GM12878 (cell line): ENCODE measurements around the gene TEX264. TPM values are rescaled to one million over a fixed set of nuclear protein-coding genes. Genes with fewer than 3 reads are reported as not detected.

Source experiments
- ATAC-seq: fragments of 200-7000 bp; cut with Tn5 transposase; 3 replicates; pipeline ENCODE4 v1.9.1; 2020; ENCODE audit warnings: mild to moderate bottlenecking, moderate library complexity
- BruUV-seq: library from RNA; stranded (reverse); fragments of 400-500 nt; replicated peaks from 2 replicates; lab custom pipeline; 2021; lab: Mats Ljungman, UMichigan
- CTCF ChIA-PET: fragments of 300-600 bp; sonication (Branson Sonifier 250); formaldehyde crosslinking; extraction: SDS; loops from one replicate; lab custom pipeline; 2021; ENCODE audit warnings: inconsistent platforms; lab: Yijun Ruan, JAX
- POLR2A ChIA-PET: fragments of 350-600 bp; formaldehyde crosslinking; extraction: SDS; loops from one replicate; lab custom pipeline; 2021; ENCODE audit warnings: inconsistent platforms; lab: Charles Lee
- RAD21 ChIA-PET: fragments of 300-600 bp; sonication (Branson Sonifier 250); formaldehyde crosslinking; loops from one replicate; lab custom pipeline; 2023; ENCODE audit warnings: antibody characterized with exemption; ENCODE audit not compliant: unreplicated experiment; lab: Charles Lee
- SMC1A ChIA-PET: fragments of 300-600 bp; sonication (Branson Sonifier 250); formaldehyde crosslinking; loops from one replicate; lab custom pipeline; 2023; ENCODE audit not compliant: unreplicated experiment, uncharacterized antibody; lab: Charles Lee
- DNase-seq: peaks from one replicate; pipeline ENCODE4 v3.0.0-alpha.2; 2011; ENCODE audit warnings: low read depth, low spot score
- FAIRE-seq: peaks from 3 replicates; lab custom pipeline; 2011; peaks lifted over from hg19 to GRCh38; lab: Jason Lieb, UNC
- H2AFZ ChIP-seq: 2 replicates; pipeline ENCODE4 v1.6.0; 2011; ENCODE audit warnings: low read depth, low read length, control low read depth; ENCODE audit not compliant: control insufficient read depth
- H3K27ac ChIP-seq: 2 replicates; pipeline ENCODE4 v1.5.1; 2011; ENCODE audit warnings: control low read depth; ENCODE audit not compliant: control insufficient read depth, insufficient read depth
- H3K27me3 ChIP-seq, 2 experiments: replicated peaks in 1 of 2; 2 replicates each; pipeline versions ENCODE4 v1.6.0 to v1.6.1; 2011; ENCODE audit warnings: low read length in 1 of 2; ENCODE audit not compliant: control insufficient read depth in 2 of 2, insufficient read depth in 2 of 2
- H3K36me3 ChIP-seq, 2 experiments: 2 replicates each; pipeline ENCODE4 v1.5.1; 2011; ENCODE audit warnings: low read length in 1 of 2; ENCODE audit not compliant: control insufficient read depth in 2 of 2, insufficient read depth in 2 of 2
- H3K4me1 ChIP-seq: 2 replicates; pipeline ENCODE4 v1.6.1; 2011; ENCODE audit warnings: mild to moderate bottlenecking, low read length, moderate library complexity, mixed read lengths; ENCODE audit not compliant: control insufficient read depth, insufficient read depth
- H3K4me2 ChIP-seq: 2 replicates; pipeline ENCODE4 v1.6.0; 2011; ENCODE audit warnings: control low read depth; ENCODE audit not compliant: control insufficient read depth, insufficient read depth
- H3K4me3 ChIP-seq: fragments of 200-600 bp; sonication (generic); 2 replicates; pipeline ENCODE4 v1.5.1; 2016
- H3K79me2 ChIP-seq: 2 replicates; pipeline ENCODE4 v1.6.0; 2011; ENCODE audit warnings: low read length; ENCODE audit not compliant: control insufficient read depth, insufficient read depth
- H3K9ac ChIP-seq: 2 replicates; pipeline ENCODE4 v1.8.0; 2011; ENCODE audit warnings: low read length, control low read depth, mixed read lengths; ENCODE audit not compliant: control insufficient read depth, insufficient read depth
- H3K9me3 ChIP-seq: replicated peaks from 3 replicates; pipeline ENCODE4 v1.5.1; 2011; ENCODE audit warnings: mild to moderate bottlenecking, low read length; ENCODE audit not compliant: control insufficient read depth, insufficient read depth
- H4K20me1 ChIP-seq: 2 replicates; pipeline ENCODE4 v1.6.0; 2011; ENCODE audit not compliant: control insufficient read depth, insufficient read depth
- CUX1 ChIP-seq: IDR thresholded peaks from 2 replicates; pipeline ENCODE4 v1.6.1; 2012; ENCODE audit warnings: improper control_type of control experiment, low read depth, low read length; ENCODE audit not compliant: insufficient replicate concordance
- FOXM1 ChIP-seq: IDR thresholded peaks from 2 replicates; pipeline ENCODE4 v1.6.1; 2012; ENCODE audit warnings: low read depth, mild to moderate bottlenecking, inconsistent platforms, low read length, moderate library complexity
- IRF5 ChIP-seq: fragments of 450-650 bp; IDR thresholded peaks from 2 replicates; pipeline ENCODE4 v1.6.1; 2017; ENCODE audit warnings: borderline replicate concordance
- LARP7 ChIP-seq: fragments of 450-650 bp; IDR thresholded peaks from 2 replicates; pipeline ENCODE4 v1.6.1; 2017; ENCODE audit warnings: mild to moderate bottlenecking
- MYC ChIP-seq: IDR thresholded peaks from 2 replicates; pipeline ENCODE4 v1.6.1; 2011; ENCODE audit warnings: mild to moderate bottlenecking, low read length, moderate library complexity, inconsistent platforms; ENCODE audit not compliant: insufficient read depth, insufficient replicate concordance, insufficient read length, severe bottlenecking
- POLR2AphosphoS5 ChIP-seq: IDR thresholded peaks from 2 replicates; pipeline ENCODE4 v1.6.1; 2011; ENCODE audit warnings: mild to moderate bottlenecking, low read length, inconsistent platforms
- SMAD1 ChIP-seq: fragments of 450-650 bp; IDR thresholded peaks from 2 replicates; pipeline ENCODE4 v1.6.1; 2018; ENCODE audit warnings: mild to moderate bottlenecking, low read depth; ENCODE audit not compliant: partially characterized antibody
- TCF12 ChIP-seq: IDR thresholded peaks from 2 replicates; pipeline ENCODE4 v1.6.1; 2011; ENCODE audit warnings: low read depth, mild to moderate bottlenecking, low read length
- ZBTB4 ChIP-seq: fragments of 450-650 bp; formaldehyde crosslinking; IDR thresholded peaks from 2 replicates; pipeline ENCODE4 v1.4.0; 2022; ENCODE audit warnings: mild to moderate bottlenecking, moderate library complexity
- ZNF217 ChIP-seq: fragments of 450-650 bp; IDR thresholded peaks from 2 replicates; pipeline ENCODE4 v1.6.1; 2017; ENCODE audit warnings: antibody characterized with exemption, mild to moderate bottlenecking
- WGBS: methylation state at CpG from one replicate; pipeline ENCODE4 v1.1.6; 2016; ENCODE audit warnings: low lambda C conversion rate; ENCODE audit not compliant: insufficient replicate concordance, insufficient coverage; ENCODE audit errors: missing lambda C conversion rate; 5-methylcytosine and 5-hydroxymethylcytosine counted together
- in situ Hi-C: fragments of 300-500 bp; cut with MboI; formaldehyde crosslinking; loops from 9 replicates; pipeline ENCODE4 v1.14.3; 2018; ENCODE audit warnings: mixed read lengths
- intact Hi-C: fragments of 100-400 bp; cut with micrococcal nuclease; formaldehyde crosslinking; loops from one replicate; pipeline ENCODE4 v1.14.2; 2022; ENCODE audit not compliant: unreplicated experiment
- polyA plus RNA-seq, 11 experiments: library from polyadenylated mRNA; depleted of rRNA in 4 of 11; unstranded in 6 of 11; stranded (reverse) in 5 of 11; fragments of >200 nt; fragmentation: Nextera tagmentation in 4 of 11; fragmentation: Illumina TruSeq in 1 of 11; extraction: Ambion mirVana in 4 of 11; extraction: Trizol in 1 of 11; gene quantifications; 1 replicate in 1 of 11; 2 replicates in 10 of 11; pipeline versions ENCODE4 v1.2.1 to v1.2.3, GENCODE V29; 2011 to 2016; ENCODE audit warnings: inconsistent platforms in 2 of 11, missing spikeins in 2 of 11, low read depth in 1 of 11
- total RNA-seq, 4 experiments: library from RNA; depleted of rRNA in 3 of 4; stranded (reverse); fragments of >200 nt in 3 of 4; fragmentation: Illumina TruSeq in 1 of 4; extraction: Trizol in 1 of 4; gene quantifications; 2 replicates each; pipeline versions ENCODE4 v1.2.1 to v1.2.3, GENCODE V29; 2013 to 2021
- TF ChIP-seq, protein P1 (sequence below): IDR thresholded peaks from 2 replicates; pipeline ENCODE4 v1.6.1; 2012; ENCODE audit warnings: low read depth, low read length, improper control_type of control experiment
- TF ChIP-seq, protein P2 (sequence below): IDR thresholded peaks from 2 replicates; pipeline ENCODE4 v1.6.1; 2011; ENCODE audit warnings: low read depth, mild to moderate bottlenecking, low read length, moderate library complexity, borderline replicate concordance; ENCODE audit errors: extremely low read depth

Gene TEX264
- total and polyA plus RNA-seq, 10 of the 15 experiments (the other 5 are each of a cell fraction or from before 2014, with no cell fraction given) = 3.6 to 63.0 (median 52.4) TPM

- CTCF ChIA-PET = no interaction called here
- RAD21 ChIA-PET = no interaction called here
- ATAC-seq = no peak
- SMC1A ChIA-PET = no interaction called here
- WGBS = 11% methylated on average over 3 of the region's 3 CpGs
- intact Hi-C loops (no loop called here), in situ Hi-C loops (no loop called here)
- H2AFZ ChIP-seq = no peak overlapping the region
- no peak overlapping the region for H3K27ac ChIP-seq
- H3K9me3 ChIP-seq = no peaks in the 10 kb centered on the region
- no peak overlapping the region for H3K9ac ChIP-seq
- POLR2A ChIA-PET = no interaction called here
- no peaks in the 10 kb centered on the region for H3K79me2 ChIP-seq
- H3K4me2 ChIP-seq = no peak overlapping the region
- H3K4me1 ChIP-seq = no peaks in the 10 kb centered on the region
- no peak for DNase-seq
- no peaks in the 10 kb centered on the region for H3K27me3 ChIP-seq
- H3K36me3 ChIP-seq = peaks cover 0 to 6% of the 10 kb centered on the region in 2 experiments; a peak in 2 of 4 replicates
- no TSS peak for BruUV-seq
- no peak overlapping the region for H3K4me3 ChIP-seq
- H4K20me1 ChIP-seq = no peaks in the 10 kb centered on the region
- FAIRE-seq = no peak
- TF ChIP-seq, protein P1, sequence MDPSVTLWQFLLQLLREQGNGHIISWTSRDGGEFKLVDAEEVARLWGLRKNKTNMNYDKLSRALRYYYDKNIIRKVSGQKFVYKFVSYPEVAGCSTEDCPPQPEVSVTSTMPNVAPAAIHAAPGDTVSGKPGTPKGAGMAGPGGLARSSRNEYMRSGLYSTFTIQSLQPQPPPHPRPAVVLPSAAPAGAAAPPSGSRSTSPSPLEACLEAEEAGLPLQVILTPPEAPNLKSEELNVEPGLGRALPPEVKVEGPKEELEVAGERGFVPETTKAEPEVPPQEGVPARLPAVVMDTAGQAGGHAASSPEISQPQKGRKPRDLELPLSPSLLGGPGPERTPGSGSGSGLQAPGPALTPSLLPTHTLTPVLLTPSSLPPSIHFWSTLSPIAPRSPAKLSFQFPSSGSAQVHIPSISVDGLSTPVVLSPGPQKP = no peak
- TF ChIP-seq MYC (no peak), SMAD1 (no peak), ZBTB4 (CRISPR knock-in tag) (no peak), TCF12 (no peak), IRF5 (no peak), POLR2AphosphoS5 (no peak), ZNF217 (no peak), FOXM1 (no peak), LARP7 (no peak), CUX1 (no peak)
- TF ChIP-seq, protein P2, sequence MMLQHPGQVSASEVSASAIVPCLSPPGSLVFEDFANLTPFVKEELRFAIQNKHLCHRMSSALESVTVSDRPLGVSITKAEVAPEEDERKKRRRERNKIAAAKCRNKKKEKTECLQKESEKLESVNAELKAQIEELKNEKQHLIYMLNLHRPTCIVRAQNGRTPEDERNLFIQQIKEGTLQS = no peak
These were observed 37.3 kb downstream of the TEX264 start for GRCh38 chr3:51708216-51708845.
